Myometrial cell (primary cell): ENCODE results near the gene CRY2. TPM values are rescaled to one million over a fixed set of nuclear protein-coding genes. Genes with fewer than 3 reads are reported as not detected.

ENCODE experiments used
- total RNA-seq: library from RNA; depleted of rRNA; stranded (reverse); fragments of >200 nt; gene quantifications from 2 replicates; pipeline ENCODE4 v1.2.3, GENCODE V29; 2015

CRY2 gene
- 7.4 and 7.8 TPM in 2 replicates for total RNA-seq

DNA sequence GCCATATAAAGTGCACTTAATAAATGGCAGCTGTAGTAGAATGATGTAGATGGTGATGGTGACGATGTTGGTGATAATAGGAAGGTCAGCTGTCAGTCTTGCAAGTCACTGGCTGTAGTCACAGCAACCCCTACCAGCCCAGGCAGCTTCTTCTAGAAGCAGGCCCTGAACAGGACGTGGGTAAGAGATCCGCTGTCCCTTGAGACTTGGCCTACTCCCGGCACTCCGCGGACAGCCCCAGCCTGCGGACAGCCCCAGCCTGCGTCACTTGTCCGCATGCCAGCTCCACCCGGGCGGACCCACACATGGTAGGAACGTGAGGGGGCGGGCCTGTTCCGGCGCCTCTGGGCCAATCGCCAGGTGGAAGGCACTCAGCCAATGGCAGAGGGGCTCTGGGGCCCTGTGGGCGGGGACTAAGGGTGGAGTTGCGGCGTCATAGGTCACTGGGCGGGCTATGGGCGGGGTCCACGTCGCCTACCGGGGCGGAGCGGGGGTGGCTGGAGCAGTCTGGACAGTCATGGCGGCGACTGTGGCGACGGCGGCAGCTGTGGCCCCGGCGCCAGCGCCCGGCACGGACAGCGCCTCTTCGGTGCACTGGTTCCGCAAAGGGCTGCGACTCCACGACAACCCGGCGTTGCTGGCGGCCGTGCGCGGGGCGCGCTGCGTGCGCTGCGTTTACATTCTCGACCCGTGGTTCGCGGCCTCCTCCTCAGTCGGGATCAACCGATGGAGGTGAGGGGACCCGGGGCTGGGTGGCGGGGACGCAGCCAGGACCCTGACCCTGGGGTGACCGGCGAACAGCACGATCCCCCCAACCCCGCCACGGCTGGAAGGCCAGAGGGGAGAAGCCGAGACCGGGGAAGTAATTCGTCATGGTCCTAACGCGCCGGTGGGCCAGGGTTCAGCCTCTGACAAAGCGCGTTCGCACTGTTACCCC is at the start of gene CRY2:
CRY2 (plus strand) TSS at position 502 of the 937 bp plus-strand sequence; CDS start at position 518, 16 bp downstream.

DNA sequence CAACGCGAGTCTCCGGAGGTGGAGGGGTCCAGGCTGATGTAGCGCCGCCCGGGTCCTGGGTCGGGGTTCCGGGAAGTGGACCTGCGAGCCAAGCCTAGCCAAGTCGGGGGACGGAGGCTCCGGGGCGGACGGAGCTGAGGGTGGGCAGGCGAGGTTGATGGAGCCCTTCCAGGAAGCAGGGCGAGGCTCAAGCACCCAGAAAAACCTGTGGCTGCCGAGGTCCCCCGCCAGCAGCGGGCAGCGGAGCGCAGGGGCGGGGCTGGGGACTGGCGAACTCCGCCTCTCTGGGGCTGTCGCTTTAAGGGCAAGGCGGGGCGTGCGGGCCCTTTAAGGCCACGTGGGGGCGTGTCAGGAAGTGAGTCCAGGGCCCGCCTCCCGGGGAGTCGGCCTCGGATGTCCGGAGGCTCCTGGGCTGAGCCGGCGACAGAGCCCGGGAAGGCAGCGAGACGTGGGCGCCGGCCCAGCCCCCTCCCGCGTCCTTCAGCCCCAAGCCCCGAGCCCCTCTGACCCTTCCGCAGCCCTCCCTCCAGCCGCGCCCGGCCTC is 42.4 kb upstream of the CRY2 start, which contains the start of gene SLC35C1:
SLC35C1 (plus strand) TSS at position 389 of the 544 bp plus-strand sequence. CDS start 653 bp downstream, outside the sequence.

DNA sequence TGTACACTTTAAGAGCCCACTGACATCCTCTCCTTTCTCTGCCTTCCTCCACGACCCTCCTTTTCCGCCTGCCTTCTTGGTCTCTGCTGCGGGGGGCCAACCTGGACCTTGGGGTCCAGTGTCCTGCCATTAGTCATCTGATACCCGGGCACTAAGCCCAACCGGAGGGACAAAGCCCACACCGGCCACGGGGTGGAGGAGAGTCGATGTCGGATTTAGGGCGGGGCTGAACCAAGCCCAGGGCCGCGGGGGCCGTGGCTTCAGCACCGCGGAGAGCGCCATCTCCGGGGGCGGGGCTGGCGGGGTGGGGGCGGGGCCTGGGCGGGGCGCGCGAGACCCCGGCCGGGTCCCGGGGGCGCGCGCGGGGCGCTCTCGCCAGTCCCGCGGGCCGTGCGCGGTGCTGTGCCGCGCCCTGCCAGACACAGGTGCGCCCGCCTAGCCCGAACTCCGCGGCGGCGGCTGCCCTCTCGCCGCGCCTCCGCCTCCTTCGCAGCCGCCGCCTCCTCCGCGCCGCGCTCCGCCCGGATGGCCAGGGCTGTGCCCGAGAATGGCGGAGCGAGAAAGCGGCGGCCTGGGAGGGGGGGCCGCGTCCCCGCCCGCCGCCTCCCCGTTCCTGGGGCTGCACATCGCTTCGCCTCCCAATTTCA is 38.1 kb downstream of the CRY2 start, which contains the start of gene MAPK8IP1:
MAPK8IP1 (plus strand) TSS at position 378 of the 647 bp plus-strand sequence; CDS start at position 548, 170 bp downstream.

DNA sequence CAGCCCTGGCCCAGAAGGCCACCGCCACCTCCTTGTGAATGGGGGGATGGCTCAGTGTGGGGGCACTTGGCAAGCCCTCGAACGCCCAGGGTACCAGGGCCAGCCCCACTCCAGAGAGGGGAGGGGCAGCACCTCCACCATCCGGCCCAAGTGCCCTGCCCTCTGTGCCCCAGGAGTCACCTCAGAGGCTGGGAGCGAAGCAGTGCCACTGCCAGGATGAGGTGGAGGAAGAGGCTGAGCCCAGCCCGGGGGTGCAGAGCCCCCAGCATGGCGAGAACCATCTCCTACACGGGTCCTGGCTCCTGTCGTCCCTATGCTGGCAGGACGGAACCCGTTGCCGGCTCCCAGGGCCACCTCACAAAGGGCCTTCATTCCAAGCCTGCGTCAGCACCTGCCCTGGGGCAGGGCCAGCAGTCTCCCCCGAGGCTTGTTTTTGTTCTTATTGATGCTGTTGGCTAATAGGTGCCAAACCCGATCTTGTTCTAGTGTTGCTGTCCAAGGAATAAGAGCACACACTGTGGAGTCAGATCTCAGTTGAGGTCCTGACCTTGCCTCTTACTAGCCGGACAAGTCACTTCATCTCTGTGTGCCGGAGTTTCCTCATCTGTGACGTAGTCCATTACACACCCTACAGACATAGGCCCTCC is 59.8 kb downstream of the CRY2 start, which contains the start of gene FREY1:
FREY1 (minus strand) TSS at position 307 of the 647 bp plus-strand sequence; CDS start at position 281, 26 bp downstream.

DNA sequence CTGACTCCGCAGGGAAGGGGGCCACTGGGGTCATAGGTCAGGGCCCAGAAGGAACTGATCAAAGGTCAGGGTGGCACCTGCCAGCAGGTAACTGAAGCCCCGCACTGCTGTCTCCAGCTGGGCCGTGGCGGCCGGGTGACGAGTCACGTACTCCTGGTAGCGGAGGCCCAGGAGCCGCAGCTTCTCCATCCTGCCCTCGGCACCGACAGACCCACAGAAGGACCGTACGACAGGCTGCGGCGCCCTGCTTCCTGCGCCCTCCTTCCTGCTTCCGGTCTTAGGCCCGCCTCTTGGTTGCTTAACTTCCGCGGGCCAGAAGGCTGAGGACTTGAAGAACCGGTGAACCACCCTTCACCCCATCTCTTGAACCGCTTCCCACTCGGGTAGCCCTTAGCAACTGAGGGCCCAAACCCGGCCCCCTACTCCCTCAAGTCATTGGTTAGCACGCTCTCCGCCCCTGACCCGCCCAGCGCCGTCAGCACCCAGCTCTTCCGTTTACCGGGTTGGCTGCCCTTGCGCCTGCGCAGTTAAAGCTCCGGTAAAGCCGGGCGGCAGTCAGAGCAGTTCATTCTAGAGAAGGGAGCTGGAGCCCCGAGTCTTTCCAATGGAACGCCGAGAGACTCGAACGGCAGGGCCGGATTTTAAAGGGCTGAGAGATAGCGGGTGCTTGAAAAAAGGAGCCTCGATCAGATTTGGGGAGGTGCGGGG is 70.5 kb downstream of the CRY2 start, which contains the start of gene PEX16:
PEX16 (minus strand) TSS at position 255 of the 708 bp plus-strand sequence; CDS start at position 189, 66 bp downstream.

DNA sequence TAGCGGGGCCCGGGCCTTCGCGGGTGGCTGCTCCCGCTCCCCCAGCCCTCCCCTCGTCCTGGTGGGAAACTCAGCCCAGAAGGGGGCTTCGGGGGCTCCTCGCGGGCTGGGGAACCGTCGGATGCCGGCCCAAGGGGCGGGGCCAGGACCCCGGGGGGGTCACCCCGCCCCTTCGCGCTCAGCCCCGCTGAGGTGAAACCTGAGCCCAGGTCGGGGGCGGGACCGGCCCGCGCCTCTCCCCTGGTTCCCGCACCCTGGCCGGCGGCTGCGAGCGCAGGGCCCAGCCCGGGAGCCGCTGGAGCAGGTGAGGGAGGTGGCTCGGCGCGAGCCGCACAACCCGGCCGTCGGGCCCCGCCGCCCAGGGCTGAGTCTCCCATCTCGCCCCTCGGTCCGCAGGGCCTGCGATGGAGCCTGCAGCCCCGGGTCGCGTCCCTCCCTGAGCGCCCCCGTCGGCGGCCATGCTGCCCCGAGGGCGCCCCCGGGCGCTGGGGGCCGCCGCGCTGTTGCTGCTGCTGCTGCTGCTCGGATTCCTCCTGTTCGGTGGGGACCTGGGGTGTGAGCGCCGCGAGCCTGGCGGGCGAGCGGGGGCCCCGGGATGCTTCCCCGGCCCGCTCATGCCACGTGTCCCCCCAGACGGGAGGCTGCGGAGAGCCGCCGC is 75.3 kb downstream of the CRY2 start, which contains the start of gene LARGE2:
LARGE2 (plus strand) TSS at position 232 of the 658 bp plus-strand sequence; CDS start at position 459, 227 bp downstream.

Other genes with a start within 250 kb of the CRY2 start
- gene CHST1, start 181.9 kb upstream of the CRY2 start, total RNA-seq, result 1.1 and 1.4 TPM in 2 replicates
- 22.8 and 31.5 TPM in 2 replicates for gene SLC35C1, start 42.3 kb upstream of the CRY2 start, total RNA-seq
- 11.9 and 17.3 TPM in 2 replicates for gene MAPK8IP1, start 38.2 kb downstream of the CRY2 start, total RNA-seq
- 0.18 TPM in 1 of 2 replicates, not detected in the other for gene FREY1, start 59.8 kb downstream of the CRY2 start, total RNA-seq
- gene PEX16, start 70.4 kb downstream of the CRY2 start, total RNA-seq, result 30.6 and 33.0 TPM in 2 replicates
- gene LARGE2, start 75.2 kb downstream of the CRY2 start, total RNA-seq, result not detected in 2 replicates